DMS53 treated with DMSO at 0.1 percent for 48 hours (cell line): ENCODE data around the gene PLEKHA7.
"Not testable (repeated sequence)": the region's sequence is repeated elsewhere in the genome, so short reads cannot be mapped to it uniquely, and the experiment has no call there.

Source experiments
- DNase-seq: peaks from one replicate; lab custom pipeline; 2025; ENCODE audit not compliant: unreplicated experiment; lab: John Stamatoyannopoulos, UW

PLEKHA7 gene

DNA sequence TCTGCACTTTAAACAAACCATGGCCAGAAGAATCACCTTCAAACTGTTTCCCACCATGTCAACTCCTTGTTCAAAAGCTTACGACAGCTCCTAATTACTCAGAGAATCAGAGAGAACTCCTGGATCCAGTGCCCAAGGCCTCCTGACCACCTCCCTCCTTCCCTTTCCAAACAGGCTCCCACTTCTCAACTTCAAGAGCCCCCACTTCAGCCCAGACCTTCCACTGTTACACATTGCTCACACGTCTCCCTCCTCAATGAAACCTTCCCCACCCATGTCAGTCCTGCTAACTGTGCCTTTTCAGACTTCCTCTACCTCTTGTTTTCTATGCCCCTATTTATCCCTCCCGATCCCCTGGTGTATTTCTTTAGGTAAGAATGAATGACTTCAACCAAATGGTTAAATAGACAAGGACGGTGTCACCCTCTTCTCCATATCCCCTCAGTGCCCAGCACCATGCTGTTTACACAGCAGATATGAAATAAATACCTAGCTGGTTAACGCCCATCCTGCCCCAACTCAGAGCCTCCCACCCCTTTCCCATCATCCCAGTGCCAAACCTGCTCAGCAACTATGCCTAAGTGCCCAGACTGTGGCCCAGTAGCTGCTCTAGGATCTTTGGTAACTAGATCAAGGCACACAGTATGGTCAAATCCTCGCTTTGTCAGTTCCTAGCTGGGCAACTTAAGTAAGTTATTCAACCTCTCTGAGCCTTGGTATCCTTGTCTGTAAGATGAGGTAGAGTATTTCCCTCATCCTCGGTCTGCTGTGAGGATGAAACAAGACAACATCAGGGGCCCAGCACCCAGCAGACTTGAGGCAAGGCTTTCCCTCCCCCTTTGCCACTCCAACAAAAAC, 36.8 kb downstream of the PLEKHA7 start:
- DNase-seq: no peak

DNA sequence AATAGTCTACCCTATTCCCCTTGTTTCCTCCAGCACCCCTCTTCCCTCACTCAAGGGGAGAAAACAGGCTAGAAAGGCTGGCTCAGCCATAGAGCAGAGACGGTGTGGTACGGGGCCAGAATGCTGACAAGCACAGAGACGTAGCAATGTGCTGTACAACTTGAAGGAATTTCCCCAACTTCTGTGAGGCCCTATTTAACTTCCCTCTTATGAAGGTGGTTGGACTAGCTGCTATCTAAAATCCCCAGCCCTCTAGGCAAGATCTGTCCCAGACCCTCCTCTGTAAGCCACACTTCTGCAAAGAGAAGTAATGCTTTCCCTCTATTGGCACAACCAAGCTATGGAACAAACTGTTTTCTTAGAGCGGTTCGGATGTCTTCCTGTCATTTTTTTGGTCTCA, 37.8 kb downstream of the PLEKHA7 start:
- no peak for DNase-seq

DNA sequence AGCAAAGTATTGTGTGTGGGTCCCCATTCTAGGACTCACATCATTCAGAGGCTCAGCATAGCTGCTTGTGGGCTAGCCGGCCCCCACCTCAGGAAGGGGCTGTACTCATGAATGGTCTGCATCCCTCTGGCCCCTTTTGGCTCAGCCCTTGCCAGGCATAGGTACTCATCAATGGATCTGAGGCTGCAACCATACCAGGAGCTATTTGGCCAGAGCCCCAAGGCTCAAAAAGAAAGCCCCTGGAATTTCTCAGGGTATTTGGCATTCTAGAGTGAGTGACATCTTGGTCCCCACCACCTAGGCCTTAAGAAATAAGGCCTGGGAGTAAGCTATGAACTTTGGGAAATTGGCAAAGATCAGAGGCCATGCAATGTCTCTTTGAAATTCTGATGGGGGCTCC, 38.3 kb downstream of the PLEKHA7 start:
- no peak for DNase-seq

- DNase-seq: no peak
Measured at GRCh38 chr11:16973338-16973964, 40.8 kb downstream of the PLEKHA7 start.

GRCh38 chr11:16969010-16969999, 44.9 kb downstream of the PLEKHA7 start:
- DNase-seq: no peak

DNA sequence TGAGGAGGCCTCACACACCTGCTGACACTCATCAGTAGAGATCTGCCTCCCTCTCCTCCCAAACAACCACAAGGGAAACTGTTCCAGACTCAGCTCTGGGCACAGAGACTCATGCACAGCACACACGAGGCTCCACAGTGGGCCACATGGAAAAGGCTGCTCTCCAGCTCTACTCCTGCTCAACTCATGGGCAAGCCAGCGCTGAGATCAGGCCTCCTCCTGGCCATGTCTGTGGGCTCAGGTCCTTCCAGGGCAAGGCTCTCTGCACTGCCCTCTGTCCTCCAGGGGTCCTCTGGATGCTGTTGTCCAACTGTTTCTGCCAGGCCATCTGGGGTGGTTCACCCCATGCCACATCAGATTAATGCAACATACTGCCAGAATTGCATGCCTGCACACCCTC, 46.0 kb downstream of the PLEKHA7 start:
- DNase-seq: no peak

- DNase-seq: no peak
Measured at GRCh38 chr11:16966930-16967671, 47.1 kb downstream of the PLEKHA7 start.

- DNase-seq: no peak
Measured at GRCh38 chr11:16964501-16964900, 49.7 kb downstream of the PLEKHA7 start.

GRCh38 chr11:16963316-16963876, 50.8 kb downstream of the PLEKHA7 start:
- DNase-seq: no peak

DNA sequence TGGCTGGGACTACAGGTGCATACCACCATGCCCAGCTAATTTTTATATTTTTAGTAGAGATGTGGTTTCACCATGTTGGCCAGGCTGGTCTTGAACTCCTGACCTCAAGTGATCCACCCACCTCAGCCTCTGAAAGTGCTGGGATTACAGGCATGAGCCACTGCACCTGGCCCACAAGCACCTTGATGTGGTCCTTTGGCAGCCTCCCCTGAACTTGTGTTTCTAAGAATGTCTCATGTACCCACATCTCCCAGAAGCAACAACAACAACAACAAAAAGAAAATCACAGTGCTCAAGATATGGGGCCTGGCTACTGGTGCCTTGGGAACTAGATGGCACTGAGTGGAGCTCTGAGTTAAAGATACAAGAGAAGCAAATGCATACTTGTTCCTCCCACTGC, 51.6 kb downstream of the PLEKHA7 start:
- not testable (repeated sequence) for DNase-seq

DNA sequence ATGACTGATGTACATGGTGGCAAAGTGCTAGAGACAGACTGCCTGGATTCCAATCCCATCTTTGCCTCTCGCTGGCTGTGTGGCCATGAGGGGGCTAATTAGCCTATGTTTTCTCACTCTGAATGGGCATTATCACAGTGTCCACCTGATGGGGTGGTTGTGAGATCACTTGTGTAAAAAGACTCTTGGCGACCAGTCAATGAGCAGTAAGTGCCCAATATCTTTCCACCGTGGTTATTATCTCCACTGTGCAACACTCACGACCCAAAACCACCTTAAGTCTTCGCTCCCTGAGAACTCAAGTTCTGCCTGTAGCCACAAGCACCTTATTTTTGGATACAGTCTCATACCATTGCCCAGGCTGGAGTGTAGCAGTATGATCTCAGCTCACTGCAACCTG, 52.1 kb downstream of the PLEKHA7 start:
- DNase-seq: no peak

GRCh38 chr11:16960250-16960649, 54.0 kb downstream of the PLEKHA7 start:
- DNase-seq: no peak

DNA sequence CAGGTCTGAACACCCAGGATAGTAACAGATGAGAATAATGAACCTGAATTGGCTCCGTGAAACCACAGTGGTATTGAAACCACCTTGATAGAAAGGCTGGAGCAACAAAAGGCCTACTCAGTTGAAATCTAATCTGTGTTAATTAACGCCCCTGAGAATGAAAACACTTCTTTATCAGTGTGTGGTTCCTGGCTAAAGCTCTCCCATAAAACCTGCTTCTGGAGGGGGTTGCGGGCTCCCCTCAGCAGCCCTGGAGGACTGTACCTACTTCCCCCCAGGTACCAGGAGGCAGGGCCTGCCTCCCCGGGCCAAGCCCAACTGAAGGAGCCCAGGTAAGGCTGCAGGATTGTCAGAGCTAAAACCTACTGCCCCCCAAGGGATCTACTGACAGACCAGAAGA, 54.6 kb downstream of the PLEKHA7 start:
- DNase-seq: no peak

GRCh38 chr11:16958833-16959232, 55.4 kb downstream of the PLEKHA7 start:
- peak; percentile 49 for DNase-seq

DNA sequence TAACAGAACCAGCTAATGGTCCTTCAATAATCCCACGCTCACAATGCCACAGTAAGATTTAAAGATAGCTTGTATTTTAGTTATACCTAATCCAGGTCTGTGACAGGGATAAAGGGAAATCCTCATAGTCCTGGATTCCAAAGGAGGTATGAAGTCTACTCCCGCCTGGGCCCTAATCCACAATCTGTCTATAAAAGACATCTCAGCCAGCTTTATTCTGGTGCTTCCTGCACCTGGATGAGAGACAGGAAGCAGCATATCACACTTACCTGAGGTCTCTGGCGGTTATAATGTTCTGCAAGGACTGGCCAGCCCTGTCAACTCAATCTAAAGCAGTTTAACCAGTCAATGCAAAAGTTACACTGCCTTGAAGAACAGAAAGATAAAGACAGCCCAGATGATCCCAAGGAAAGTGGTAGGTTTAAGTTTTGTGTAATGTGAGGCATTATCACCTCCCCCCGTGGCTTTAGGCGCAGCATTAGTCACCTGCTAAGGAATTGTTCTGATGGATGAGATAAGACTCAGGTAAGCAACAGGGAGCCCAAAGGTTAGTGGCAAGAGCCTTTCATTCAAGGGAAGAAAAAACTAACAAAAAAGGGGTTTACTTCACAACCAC, 57.6 kb downstream of the PLEKHA7 start:
- no peak for DNase-seq

DNA sequence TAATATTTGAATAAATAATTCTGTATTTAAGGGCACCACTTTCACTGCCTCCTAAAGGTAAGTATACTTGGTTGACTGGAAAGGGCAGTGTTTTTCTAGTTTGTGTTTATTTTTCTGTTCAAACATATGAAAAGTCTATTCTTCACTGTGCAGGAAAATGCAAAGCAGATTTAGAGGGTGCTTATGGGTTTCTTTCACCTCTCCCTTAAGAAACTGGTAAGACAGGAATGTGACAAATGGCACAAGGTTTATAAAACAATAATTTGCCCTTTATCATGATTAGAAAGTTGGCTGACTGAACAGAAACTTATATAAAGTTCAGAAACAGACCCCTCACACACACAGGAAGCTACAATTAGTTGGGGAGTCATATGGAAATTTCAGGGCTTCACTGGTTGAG, 60.6 kb downstream of the PLEKHA7 start:
- DNase-seq: no peak

DNA sequence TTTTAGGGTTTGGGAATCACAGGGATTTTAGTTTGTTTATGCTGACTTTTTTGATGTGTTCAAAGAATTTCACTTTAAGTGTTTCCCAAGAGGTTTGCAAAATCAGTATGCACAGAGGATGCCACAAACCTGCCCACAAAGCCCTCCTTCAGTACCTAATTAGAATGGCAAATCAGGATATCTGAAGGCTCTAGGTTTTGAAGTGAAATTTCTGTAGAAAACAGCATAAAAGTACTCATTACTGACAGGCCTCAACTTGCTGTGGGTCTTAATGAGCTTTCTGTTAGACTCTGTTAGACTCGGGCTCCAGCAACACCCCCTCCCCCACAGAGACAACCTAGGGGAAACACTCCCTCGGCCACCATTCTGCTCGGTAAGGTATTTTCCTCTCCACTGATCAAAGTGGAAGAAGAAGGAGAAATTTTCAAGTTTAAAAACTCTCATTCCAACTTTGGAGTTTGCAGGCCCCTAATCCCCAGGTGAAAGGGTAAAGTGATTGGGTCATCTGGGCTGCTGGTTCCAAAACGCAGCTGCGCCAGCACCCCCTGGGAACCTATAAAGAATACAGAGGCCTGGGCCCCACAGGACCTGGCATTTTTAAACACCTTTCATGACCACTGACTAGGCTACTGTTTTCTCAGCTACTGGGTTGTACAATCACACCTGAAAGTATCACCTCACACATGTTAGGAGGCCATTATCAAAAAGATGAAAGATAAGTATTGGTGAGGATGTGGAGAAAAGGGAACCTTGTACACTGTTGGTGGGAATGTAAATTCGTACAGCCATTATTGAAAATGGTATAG, 67.5 kb downstream of the PLEKHA7 start:
- DNase-seq: no peak

DNA sequence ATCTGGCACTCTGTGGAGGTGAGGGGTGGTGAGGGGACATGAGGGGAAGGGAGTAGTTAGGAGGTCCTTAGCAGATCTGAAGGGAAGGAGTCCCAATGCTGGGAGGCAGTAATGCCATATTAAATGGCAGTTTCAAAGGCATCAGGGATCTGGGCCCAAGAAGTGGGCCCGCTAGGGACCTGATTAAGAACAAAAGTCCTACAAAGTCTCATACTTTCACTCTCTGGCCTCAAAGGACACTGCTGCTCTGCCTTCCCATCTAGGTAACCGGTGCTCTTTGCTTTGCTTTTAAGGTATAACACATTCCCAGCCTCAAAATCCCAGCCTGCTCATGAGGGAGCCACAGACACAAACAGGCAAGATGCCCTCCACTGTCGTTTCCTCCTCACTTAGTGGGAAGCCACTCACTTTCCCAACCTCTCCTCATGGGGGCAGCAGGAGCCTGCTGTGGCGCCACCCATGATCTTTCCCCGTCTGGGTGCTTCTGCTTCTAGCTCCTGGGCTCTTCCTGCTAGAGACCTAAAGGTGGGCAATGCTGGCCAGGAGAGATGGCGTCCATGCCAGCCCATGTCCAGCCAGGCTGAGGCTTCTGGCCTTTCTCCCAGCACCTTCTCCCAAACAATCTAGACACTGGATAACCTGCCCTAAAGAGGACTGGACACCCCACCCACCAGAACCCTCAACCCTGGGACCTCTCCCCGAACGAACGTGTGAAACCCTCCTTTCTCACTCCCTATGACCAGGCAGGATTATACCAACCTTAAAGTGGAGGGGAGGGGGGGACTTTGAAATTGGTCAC, 68.3 kb downstream of the PLEKHA7 start:
- peak; percentile 50 for DNase-seq
